GM18907 (cell line): Measurements from ENCODE around the gene KRT76.

Experiments
- ATAC-seq: cut with Tn5 transposase; IDR thresholded peaks from one replicate; pipeline ENCODE4 v1.9.1; 2021; ENCODE audit warnings: mild to moderate bottlenecking, moderate library complexity; ENCODE audit not compliant: unreplicated experiment

The KRT76 gene

DNA sequence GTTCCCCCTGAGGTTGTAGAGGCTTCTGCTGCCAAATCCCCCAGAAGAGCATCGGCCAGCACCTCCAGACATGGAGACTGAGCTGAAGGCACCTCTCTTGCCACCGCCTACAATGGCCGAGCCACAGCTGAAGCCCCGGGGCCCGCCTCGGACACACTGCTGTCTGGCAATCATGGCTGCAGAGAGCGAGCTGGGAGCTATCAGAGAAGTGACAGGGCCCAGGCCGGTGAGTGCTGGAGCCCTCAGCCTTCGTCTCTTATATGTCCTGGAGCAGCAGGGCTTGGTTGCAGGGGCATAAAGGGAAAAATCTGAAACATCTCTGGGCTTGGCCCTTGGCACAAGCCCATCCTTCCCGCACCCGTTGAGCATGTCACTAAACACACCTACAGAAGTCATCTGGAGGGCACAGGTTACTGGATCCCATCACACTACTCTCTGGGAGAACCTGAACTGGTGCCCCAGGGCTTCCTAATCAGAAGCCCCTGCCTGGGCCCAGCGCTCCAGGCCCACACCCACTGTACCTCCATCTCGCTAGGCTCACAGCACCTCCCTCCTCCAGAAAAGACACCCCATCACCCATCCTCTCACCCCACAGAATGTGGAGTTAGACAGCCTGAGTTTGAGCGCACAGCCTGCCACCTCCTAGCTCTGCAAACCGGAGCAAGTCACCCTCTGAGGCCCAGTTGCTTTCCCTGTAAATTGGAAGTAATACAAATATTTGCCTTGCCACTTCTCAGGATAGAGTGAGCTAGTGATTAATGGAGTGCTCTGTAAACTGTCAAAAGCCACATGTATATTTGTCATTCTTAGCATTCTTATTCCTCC is 37.0 kb upstream of the KRT76 start, which contains the start of gene KRT4:
Gene KRT4, minus strand, starts transcription at position 232 of the 825 bp plus-strand sequence. Its CDS starts 58 bp downstream, at position 174.
- ATAC-seq = no peak

DNA sequence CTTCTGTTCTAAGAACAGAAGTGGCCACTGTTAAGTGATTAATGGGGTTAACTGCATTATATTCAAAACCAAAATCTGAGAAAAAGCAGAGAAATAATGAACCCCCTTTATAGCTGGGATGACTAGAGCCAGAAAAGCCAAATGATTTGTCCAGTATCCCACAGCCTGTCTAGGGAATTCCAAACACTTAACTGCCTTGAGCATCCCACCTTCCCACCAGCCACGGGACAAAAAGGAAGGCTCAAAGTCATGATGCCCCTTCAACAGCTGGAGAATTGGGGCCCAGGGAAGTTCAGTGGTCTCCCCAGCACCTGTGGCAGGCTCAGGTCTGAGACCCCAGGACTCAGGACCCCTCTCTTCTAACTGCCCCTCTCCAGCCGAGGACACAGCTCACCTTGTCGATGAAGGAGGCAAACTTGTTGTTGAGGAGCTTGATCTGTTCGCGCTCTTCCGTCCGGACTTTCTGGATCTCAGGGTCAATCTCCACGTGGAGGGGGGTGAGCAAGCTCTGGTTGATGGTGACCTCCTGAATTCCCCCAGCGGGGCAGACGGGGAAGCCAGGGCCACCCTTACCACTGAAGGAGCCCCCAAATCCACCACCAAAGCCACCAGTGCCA is 36.2 kb upstream of the KRT76 start:
- no peak for ATAC-seq

DNA sequence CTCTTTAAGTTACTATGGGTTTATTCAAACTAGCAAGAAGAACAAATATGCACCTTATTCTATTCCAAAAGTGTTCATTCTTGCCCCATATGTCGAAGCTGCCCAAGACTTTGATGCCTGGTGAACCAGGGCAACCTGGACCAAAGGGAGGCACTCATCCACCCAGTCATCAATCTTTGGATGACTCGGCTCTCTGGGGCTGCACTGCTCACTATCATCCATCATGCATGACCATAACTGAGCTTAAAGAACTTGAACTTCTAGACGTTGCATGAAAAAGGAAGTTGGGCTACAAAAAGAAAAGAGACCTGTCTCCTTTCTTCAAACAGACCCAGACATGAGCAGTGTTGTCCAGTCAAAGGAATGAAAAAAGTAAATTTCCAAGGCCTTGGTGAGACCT is 35.6 kb upstream of the KRT76 start:
- no peak for ATAC-seq

DNA sequence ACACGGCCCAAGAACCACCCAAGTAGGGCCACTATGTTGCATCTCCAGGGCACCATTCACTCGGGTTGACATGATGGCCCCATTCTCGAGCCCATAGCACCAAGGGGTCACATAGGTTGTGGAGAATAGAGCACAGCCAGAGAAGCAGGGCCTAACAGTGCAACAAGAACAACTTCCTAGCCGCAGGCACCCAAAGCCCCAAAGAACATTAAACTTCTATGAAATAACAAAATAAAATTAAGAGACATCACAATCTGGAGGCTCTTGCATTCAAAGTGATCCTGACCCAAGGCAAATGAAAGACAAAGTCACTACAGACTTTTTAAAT is 34.9 kb upstream of the KRT76 start:
- ATAC-seq = no peak

DNA sequence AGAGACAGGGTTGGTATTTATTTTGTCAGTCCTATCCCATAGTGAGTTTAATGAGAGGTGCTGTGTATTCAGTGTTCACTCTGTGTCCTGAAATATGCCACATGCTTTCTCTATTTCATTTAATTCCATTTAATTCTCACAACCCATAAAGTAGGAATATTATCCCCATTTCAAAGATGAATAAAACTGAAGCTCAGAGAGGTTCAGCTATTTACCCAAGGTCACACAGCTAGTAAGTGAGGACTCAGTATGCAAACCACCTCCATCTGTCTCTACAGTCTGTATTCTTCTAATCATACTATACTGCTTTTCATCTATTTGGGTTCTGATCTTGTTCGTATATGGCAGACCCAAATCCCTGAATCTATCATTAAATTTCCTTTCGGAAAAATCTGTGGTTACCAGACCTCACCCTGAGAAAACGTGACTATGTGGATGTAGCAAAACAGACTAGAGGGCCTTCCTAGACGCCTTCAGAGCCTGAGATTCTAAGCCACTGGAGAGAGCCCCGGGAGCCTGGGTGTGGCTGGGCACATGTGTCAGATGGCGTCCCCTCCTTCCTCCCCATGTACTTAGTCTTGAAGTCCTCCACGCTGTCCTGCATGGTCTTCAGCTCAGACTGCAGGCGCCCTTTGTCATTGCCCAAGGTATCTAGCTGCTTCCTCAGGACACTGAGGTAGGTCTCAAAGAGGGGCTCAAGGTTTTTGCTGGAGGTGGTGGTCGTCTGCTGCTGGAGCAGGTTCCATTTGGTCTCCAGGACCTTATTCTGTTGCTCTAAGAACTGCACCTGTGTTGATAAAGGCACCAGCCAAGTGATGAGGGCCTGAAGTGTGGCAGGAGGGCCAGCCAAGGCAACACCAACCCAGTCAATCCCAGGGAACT is 34.3 kb upstream of the KRT76 start:
- ATAC-seq = no peak

DNA sequence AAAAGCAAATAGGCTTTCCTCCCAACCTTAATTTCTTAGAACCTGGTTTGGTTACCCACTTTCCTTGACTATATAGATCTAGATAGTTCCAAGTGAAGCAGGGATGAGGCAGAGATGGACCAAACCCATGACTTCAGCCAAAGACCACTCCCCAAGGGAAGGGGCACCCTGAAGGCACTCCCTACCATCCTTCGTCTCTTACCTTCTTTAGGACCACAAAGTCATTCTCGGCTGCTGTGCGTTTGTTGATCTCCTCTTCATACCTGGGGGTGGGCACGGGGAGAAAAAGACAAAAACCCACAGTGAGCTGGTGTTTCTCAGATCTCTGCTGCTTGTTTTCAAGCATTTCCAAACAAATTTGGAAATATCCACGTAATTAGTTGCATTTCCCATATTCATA is 33.4 kb upstream of the KRT76 start:
- no peak for ATAC-seq

DNA sequence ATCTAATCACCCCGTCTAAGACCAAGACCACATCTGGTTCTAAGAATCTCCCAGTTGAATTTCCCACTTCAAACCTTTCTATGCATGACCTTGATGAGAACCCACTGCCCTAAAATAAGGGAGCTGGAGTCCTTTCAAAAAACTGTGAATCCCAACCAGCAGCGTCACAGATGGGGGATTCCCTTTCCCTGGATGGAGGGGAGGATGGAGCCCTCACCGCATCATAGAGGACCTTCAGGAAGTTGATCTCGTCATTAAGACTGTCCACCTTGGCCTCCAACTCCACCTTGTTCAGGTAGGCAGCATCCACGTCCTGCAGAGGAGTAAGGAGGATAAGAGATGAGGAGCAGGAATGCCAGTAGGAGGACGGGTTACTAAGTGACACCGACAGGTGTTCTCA is 32.0 kb upstream of the KRT76 start:
- no peak for ATAC-seq

DNA sequence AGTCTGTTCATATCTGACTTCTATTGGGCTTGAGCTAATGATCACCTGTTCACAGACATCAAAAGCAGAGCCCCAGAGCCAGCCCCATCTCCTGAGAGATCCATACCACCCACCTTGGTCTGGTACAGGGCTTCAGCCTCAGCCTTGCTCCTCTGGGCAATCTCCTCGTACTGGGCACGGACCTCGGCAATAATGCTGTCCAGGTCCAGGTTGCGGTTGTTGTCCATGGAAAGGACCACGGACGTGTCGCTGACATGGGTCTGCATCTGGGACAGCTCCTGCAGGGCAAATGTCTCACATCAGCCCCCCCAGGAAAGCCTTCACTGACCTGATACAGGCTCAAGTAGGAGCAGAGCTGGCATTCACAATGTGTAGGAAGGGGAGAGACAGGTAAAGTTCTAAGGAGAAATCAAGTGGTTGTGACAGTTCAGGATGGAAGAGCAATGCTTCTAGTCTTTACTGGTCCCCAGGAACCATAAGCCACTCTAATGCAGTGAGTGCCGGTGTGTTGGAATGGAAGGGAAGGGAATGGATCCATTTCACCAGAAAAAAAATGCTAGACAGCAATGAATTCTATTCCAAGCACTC is 31.5 kb upstream of the KRT76 start:
- ATAC-seq = no peak

DNA sequence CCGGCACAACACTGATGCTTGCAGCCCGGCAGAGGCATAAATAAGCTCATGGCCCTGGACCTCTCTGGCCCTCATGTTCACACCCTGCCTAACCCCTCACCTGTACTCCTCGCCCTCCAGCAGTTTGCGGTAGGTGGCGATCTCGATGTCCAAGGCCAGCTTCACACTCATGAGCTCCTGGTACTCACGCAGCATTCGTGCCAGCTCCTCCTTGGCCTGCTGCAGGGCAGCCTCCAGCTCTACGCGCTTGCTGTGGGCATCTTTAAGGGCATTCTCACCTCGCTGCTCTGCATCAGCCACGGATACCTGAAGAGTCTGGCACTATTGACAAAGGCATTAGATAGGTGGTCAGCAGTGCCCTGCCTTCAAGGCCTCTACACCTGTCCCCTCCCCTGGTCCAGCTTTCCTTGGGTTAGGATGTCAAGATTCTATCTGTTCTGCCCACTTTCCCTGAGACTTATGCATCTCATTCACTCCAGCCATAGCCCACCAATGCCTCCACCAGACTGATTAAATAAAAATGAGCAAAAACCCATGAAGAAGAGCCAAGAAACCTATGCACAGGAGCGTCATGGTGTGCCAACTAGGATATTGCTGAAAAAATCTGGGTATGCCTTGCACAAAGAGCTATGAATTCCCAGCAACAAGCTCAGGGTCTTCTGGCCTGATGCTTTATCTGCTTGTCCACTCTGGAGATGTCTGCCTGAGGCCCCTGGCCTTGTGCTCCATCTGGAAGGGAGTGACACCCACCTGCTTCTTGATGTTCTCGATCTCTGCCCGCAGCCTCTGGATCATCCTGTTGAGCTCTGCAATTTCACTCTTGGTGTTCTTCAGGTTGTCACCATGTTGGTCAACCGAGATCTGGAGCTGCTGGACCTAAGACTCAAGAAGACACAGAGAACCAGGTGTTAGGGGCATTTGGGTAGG is 30.7 kb upstream of the KRT76 start:
- ATAC-seq = no peak

DNA sequence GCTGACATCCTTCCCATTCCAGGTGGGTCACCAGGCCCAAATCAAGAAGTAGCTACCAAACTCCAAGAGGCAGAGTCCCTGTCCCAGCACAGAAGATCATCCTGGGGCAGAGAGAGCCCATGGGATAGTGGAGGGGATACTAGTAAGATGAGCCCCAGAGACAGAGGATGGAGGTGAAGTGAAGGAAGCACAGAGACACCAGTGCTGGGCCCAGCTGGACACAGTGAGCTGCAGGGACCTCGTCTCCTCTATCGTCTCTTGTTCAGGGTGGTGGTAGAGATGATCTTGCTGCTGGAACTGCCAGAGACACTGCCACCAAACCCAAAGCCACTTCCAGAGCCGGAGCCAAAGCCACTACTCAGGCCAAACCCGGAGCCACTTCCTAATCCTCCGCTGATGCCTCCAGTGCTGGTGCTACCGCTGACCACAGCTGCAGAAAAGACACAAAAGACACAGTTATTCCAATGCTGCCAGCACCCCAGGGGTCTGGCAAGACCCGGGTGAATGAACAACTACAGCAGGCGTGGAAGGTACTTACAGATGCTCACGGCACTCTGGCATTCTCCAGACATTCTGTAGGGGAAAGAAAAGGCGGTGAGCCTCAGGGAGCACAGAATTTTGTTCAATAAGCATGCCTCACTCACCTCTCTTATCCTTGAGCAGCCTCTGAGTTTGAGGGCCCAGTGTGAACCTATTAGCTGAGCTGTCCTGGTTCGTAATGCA is 29.8 kb upstream of the KRT76 start:
- ATAC-seq = no peak

DNA sequence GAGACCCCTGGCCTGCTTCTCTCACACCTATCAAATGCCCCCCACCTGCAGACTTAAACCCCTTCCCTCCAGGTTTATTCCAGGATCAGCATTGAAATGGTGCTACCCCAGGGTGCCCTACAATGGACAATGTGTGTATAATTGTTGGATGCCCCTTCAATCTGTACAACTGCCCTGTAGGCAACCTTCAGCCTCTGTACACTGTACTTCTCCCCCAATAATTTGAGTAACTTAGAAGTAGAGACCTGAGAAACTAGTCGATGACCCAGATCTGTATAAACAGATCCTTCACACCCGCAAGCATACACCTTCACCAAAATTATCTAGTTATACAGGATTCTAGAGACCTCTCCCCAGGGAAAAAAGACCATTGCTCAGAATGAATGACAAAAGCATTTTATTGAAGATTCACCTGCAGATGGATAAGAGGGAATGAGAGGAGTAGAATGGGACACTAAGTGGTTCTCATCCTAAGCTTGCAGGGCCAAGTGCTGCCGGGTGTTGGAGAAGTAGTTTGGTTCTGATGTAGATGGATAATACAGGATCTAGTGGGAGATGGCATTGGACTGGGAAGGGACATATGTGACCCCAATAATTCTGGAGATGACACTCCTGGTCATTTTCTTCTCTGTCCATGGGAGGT is 29.1 kb upstream of the KRT76 start:
- no peak for ATAC-seq

DNA sequence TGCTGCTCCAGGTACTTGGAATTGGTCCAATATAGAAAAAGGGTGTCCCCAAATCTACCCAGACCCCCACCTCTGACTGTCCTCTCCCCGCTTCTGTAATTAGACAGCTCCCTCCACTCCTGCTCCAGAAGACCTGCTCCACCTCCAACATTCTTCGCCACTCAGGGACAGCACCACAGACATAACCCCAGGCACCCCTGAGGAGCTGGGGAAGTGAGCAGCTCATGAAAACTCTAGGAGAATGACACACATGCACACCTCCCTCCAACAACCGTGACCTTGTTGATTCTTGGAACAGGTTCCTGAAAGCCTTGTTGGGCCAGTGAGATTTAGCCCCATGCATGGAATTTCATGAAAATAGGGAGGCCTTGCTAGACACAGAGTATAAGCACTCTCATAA is 28.6 kb upstream of the KRT76 start:
- no peak for ATAC-seq

DNA sequence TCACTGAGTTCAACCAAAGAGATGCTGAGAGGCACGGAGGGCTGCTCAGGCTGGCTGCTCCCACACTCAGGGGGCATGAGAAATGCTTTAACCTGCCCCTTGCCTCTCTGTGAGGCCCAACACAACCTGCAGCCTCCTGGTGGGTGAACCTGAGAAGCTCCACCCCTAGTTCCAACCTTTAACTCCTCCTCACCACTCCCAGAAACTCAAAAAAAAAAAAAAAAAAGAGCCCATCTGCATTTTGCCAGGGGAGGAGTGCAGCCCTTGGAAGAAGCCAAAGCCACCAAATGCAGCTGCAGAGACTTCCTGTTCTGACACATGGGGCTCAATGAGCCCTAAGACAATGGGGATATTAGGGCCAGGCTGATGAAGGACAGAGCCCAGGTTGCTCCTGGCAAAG is 27.9 kb upstream of the KRT76 start:
- no peak for ATAC-seq

DNA sequence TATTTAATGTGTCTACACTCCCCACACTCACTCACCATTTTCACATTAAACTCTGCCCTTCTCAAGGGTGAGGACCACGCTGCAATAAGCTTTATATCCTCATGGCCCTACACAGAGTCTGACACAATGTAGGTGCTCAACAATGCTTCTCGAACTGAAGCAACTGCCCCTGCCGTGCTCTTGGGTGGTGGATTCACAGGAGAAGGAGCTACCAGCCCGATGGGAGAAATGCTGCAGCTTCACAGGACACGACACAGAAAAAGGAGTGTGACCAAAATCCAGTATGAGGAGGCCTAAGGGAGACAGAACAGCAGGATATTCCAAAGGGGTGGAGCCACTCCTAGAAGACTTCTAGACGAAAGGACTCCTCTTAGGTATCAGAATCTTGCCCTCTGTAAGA is 25.3 kb upstream of the KRT76 start:
- ATAC-seq = no peak

DNA sequence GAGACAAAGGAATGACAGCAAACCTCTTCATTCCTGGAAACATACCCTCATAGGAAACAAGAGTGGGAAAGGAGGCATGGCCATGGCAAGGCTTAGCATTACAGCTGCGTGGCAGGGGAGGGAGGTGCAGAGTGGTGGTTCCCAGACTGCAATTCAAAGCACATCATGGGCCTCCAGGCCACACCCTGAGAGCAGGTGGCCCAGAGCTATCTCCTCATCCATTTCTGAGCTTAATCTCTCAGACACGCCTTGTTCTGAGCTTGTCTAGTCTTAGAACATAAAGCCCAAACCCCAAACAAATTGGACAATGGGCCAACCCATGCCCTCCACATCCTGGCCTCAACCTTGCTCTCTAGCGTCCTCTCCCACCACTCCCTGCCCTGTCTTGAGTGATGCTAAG is 24.6 kb upstream of the KRT76 start:
- ATAC-seq = no peak

DNA sequence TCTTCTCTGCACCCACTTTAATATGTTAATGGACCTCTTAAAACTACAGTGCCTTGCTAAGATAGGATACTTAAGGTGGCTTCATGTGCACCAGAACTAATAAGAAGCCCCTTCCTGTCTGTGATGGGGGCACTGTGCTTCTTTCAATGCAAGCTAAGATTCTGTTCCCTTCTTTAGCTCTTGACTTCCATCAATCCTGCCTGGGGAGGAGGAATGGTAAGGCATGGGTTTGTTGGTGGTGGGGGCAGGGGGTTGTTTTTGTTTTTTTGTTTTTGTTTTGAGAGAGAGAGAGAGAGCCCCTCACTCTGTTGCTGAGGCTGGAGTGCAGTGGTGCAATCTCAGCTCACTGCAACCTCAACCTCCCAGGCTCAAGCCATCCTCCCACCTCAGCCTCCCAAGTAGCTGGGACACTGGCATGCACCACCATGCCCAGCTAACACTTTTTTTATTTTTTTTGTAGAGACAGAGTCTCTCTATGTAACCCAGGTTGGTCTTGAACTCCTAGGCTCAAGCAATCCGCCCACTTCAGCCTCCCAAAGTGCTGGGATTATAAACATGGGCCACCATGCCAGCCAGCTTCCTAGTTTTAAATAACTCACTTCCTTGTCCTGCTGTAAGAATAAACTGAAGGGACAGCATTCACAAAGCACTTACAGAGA is 23.2 kb upstream of the KRT76 start:
- no peak for ATAC-seq

DNA sequence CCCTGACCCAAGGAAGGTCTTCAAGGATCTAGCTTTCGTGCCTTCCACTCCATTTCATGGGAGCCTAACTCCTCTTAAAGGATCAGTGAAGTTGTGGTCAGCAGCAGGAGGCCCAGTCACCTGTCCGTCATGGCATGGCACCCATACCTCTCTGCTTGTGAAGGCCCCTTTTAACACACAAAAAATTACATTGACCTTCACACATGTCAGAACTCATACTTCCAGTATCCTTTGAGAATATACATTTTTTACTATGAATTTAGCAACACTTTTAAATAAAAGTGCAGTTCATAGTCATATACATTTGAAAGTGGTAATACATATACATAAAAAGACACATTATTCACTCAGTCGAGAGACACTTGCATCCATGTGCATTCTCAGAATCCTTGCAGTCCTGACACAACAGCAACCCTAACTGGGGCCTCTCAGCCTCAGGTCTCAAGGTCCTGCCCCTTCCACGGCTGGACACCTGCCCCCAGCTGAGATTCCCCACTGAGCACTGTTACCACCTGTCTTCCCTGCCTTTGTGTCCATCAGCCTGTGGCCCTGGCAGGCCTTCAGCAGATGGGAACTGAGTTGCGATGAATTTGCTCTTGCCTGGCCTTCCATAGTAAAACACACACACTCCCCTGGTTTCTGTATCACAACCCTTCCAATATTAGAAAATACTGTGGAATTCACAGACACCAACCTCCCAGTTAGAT is 22.5 kb upstream of the KRT76 start:
- ATAC-seq = no peak
